ENCODE measurements around the gene ADAMTSL2.

ADAMTSL2 gene

DNA sequence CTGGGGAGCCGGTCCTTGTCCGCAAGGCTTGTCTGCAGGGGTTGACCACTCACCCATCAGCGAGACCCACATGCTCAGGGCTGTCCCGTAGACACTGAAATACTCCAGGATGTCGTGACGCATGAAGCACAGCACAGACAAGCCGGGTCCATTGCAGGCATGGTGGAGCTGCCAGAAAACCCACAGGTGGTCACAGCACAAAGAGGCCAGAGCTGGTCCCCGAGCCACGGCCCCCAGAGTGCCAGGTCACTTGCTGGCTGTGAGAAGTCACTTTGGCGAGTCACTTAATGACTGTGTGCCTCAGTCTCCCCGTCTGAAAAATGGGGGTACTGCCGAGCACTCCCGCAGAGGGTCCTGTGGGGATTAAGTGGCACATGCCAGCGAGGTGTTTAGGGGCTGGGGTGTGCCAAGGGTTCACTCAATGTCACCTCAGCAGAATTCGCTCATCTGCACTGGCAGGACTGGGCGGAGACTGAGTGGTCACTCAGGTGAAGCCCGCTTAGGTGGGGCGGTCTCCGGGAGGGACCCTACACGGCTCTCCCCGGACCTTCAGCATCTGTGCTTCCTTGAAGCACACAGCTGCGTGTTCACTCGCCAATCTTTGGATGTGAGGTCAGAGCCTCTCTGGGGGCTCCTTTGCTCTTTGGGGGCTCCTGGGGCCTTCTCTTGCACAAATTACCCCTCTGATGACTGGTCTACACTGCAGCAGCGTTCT, 14.2 kb upstream of the ADAMTSL2 start:
- H3K36me3 ChIP-seq (ENCODE audit: control insufficient read depth, low read length): no peaks in the 10 kb centered on the region
- no peak overlapping the region for H3K27ac ChIP-seq (ENCODE audit: low read depth, low read length)
- no peak overlapping the region for H3K4me2 ChIP-seq (ENCODE audit: low read length)

GRCh38 chr9:133521122-133522072, 13.1 kb upstream of the ADAMTSL2 start:
- peaks cover 3% of the 10 kb centered on the region for H3K27me3 ChIP-seq (ENCODE audit: control insufficient read depth, low read length)
- TF ChIP-seq, protein P1, sequence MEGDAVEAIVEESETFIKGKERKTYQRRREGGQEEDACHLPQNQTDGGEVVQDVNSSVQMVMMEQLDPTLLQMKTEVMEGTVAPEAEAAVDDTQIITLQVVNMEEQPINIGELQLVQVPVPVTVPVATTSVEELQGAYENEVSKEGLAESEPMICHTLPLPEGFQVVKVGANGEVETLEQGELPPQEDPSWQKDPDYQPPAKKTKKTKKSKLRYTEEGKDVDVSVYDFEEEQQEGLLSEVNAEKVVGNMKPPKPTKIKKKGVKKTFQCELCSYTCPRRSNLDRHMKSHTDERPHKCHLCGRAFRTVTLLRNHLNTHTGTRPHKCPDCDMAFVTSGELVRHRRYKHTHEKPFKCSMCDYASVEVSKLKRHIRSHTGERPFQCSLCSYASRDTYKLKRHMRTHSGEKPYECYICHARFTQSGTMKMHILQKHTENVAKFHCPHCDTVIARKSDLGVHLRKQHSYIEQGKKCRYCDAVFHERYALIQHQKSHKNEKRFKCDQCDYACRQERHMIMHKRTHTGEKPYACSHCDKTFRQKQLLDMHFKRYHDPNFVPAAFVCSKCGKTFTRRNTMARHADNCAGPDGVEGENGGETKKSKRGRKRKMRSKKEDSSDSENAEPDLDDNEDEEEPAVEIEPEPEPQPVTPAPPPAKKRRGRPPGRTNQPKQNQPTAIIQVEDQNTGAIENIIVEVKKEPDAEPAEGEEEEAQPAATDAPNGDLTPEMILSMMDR (IDR thresholded peaks at IDR 0.05; ENCODE audit: low read depth, low read length, poor library complexity, severe bottlenecking): no peak
- no peak for TF ChIP-seq EZH2phosphoT487 (IDR thresholded peaks at IDR 0.05; ENCODE audit: borderline replicate concordance, low read length)

More for the DNA sequence above, 14.2 kb upstream of the ADAMTSL2 start:
- Histone ChIP-seq H3K79me2 (ENCODE audit: control insufficient read depth, low read length) (no peaks in the 10 kb centered on the region), H4K20me1 (ENCODE audit: control insufficient read depth, insufficient read depth, low read depth, low read length) (no peaks in the 10 kb centered on the region), H3K9me3 (ENCODE audit: control insufficient read depth, insufficient read depth, low read length) (no peaks in the 10 kb centered on the region), H3F3A (ENCODE audit: control insufficient read depth, insufficient read depth) (no peaks in the 10 kb centered on the region), H3K27me3 (ENCODE audit: control insufficient read depth, low read length) (peaks cover 3% of the 10 kb centered on the region), H3K4me3 (ENCODE audit: low read length) (no peak overlapping the region), H3K4me1 (ENCODE audit: control insufficient read depth, low read length) (no peaks in the 10 kb centered on the region), H3K9me2 (replicated peaks; ENCODE audit: control insufficient read depth, low read length) (no peaks in the 10 kb centered on the region)
- no peak for TF ChIP-seq EZH2phosphoT487 (IDR thresholded peaks at IDR 0.05; ENCODE audit: borderline replicate concordance, low read length)
- TF ChIP-seq, protein P1 (IDR thresholded peaks at IDR 0.05; ENCODE audit: low read depth, low read length, poor library complexity, severe bottlenecking): no peak

DNA sequence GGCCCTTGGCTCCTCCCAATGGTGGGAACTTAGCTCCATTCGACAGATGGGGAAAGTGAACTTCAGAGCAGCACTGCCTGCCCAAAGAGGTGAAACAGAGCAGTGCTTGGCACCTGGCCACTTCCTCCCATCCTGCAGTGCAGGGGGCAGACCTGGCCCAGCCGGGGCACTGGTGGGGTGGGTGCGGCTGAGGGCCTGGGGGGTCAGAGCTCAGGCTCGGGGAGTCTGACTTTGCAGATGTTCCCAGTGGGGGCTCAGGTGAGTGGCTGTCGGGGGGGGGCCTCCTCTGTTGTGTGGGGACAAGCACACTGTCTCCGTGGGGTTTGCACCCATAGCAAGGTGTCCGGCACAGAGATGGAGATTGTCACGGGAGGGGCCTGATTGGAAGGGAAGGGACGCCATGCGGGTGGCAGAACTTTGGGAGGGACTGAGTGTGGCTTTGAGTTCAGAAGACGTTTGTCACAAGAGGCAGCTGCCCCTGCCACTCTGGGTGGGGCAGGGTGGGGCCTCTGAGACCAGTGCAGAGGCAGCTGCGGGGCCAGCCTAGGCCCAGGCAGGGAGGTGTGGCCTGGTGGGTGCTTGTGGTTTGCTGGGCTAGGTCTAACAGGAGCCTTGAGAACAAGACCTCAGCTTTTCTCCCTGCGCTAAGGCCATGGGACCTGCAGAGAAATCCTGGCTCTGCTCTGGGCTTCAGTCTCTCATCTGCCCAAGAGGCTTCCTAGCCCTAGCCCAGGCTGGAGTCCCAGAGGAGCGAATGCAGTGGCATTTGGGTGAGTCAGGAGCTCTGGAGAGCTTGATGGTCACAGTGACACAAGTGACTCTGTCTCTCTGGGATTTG, 12.2 kb upstream of the ADAMTSL2 start:
- no peaks in the 10 kb centered on the region for H3K9me3 ChIP-seq (ENCODE audit: control insufficient read depth, insufficient read depth, low read length)
- no peaks in the 10 kb centered on the region for H4K20me1 ChIP-seq (ENCODE audit: control insufficient read depth, insufficient read depth, low read depth, low read length)
- no peaks in the 10 kb centered on the region for H3K79me2 ChIP-seq (ENCODE audit: control insufficient read depth, low read length)
- H3K36me3 ChIP-seq (ENCODE audit: control insufficient read depth, low read length): no peaks in the 10 kb centered on the region
- no peak overlapping the region for H3K4me3 ChIP-seq (ENCODE audit: low read length)
- H3K4me1 ChIP-seq (ENCODE audit: control insufficient read depth, low read length): no peaks in the 10 kb centered on the region
- no peak overlapping the region for H3K27ac ChIP-seq (ENCODE audit: low read depth, low read length)
- H3F3A ChIP-seq (ENCODE audit: control insufficient read depth, insufficient read depth): no peaks in the 10 kb centered on the region
- H3K9me2 ChIP-seq (replicated peaks; ENCODE audit: control insufficient read depth, low read length): no peaks in the 10 kb centered on the region
- H3K4me2 ChIP-seq (ENCODE audit: low read length): no peak overlapping the region
- peaks cover 3% of the 10 kb centered on the region for H3K27me3 ChIP-seq (ENCODE audit: control insufficient read depth, low read length)
- TF ChIP-seq EZH2phosphoT487 (IDR thresholded peaks at IDR 0.05; ENCODE audit: borderline replicate concordance, low read length): no peak
- TF ChIP-seq, protein P1 (IDR thresholded peaks at IDR 0.05; ENCODE audit: low read depth, low read length, poor library complexity, severe bottlenecking): no peak

More at GRCh38 chr9:133521122-133522072, 13.1 kb upstream of the ADAMTSL2 start:
- Histone ChIP-seq H3K4me2 (ENCODE audit: low read length) (no peak overlapping the region), H3K9me2 (replicated peaks; ENCODE audit: control insufficient read depth, low read length) (no peaks in the 10 kb centered on the region), H3K9me3 (ENCODE audit: control insufficient read depth, insufficient read depth, low read length) (no peaks in the 10 kb centered on the region), H3K4me1 (ENCODE audit: control insufficient read depth, low read length) (no peaks in the 10 kb centered on the region), H3K4me3 (ENCODE audit: low read length) (no peak overlapping the region), H4K20me1 (ENCODE audit: control insufficient read depth, insufficient read depth, low read depth, low read length) (no peaks in the 10 kb centered on the region), H3K79me2 (ENCODE audit: control insufficient read depth, low read length) (no peaks in the 10 kb centered on the region), H3F3A (ENCODE audit: control insufficient read depth, insufficient read depth) (no peaks in the 10 kb centered on the region), H3K36me3 (ENCODE audit: control insufficient read depth, low read length) (no peaks in the 10 kb centered on the region), H3K27ac (ENCODE audit: low read depth, low read length) (no peak overlapping the region)

Data from DOHH2 (cell line).